Naive B cell (primary cell): ENCODE data around the gene AMN. TPM values are rescaled to one million over a fixed set of nuclear protein-coding genes. Genes with fewer than 3 reads are reported as not detected.

Experiments used
- ATAC-seq, 2 donors: fragments of 150-1000 bp; cut with Tn5 transposase; 2 replicates each; pipeline ENCODE4 v1.10.0; 2021; ENCODE audit warnings: low read depth in 2 of 2, mild to moderate bottlenecking in 2 of 2, moderate library complexity in 2 of 2
- DNase-seq: peaks from one replicate; pipeline ENCODE4 v3.0.0; 2022
- H3K27ac Mint-ChIP-seq, 6 donors: one replicate each; pipeline ENCODE4 v1.8.0; 2020 to 2022; ENCODE audit warnings: mild to moderate bottlenecking in 6 of 6, mixed read lengths in 6 of 6, moderate library complexity in 5 of 6, inconsistent platforms in 2 of 6
- H3K27me3 Mint-ChIP-seq, 3 donors: one replicate each; pipeline ENCODE4 v1.8.0; 2021 to 2022; ENCODE audit warnings: mixed read lengths in 3 of 3, mild to moderate bottlenecking in 1 of 3
- H3K36me3 Mint-ChIP-seq, 2 donors: one replicate each; pipeline ENCODE4 v1.8.0; 2020 to 2022; ENCODE audit warnings: mixed read lengths in 2 of 2, inconsistent platforms in 1 of 2, mild to moderate bottlenecking in 1 of 2
- H3K4me1 Mint-ChIP-seq, 3 donors: one replicate each; pipeline ENCODE4 v1.8.0; 2020 to 2022; ENCODE audit warnings: mixed read lengths in 3 of 3, inconsistent platforms in 1 of 3, mild to moderate bottlenecking in 1 of 3, moderate library complexity in 1 of 3
- H3K4me3 Mint-ChIP-seq, 8 donors: one replicate each; pipeline ENCODE4 v1.8.0; 2020 to 2022; ENCODE audit warnings: mild to moderate bottlenecking in 8 of 8, mixed read lengths in 8 of 8, moderate library complexity in 8 of 8, inconsistent platforms in 2 of 8
- H3K9me3 Mint-ChIP-seq, 7 donors: one replicate each; pipeline ENCODE4 v1.8.0; 2020 to 2022; ENCODE audit warnings: mixed read lengths in 7 of 7, mild to moderate bottlenecking in 5 of 7, inconsistent platforms in 2 of 7, moderate library complexity in 1 of 7
- polyA plus RNA-seq, 6 donors: library from polyadenylated mRNA; unstranded; fragments of 300-500 nt; fragmentation: Illumina TruSeq; gene quantifications; one replicate each; pipeline ENCODE4 v1.2.3, GENCODE V29; 2021; ENCODE audit warnings: low read depth in 6 of 6

AMN gene
- polyA plus RNA-seq, 6 donors from 2014 or later = 1.8 to 5.7 (median 2.4) TPM

- DNase-seq (no peak), ATAC-seq (no peak)
- H3K4me3 Mint-ChIP-seq = no peak overlapping the region
- peaks cover 0 to 3% (median 0%) of the 10 kb centered on the region in 3 donors for H3K4me1 Mint-ChIP-seq
- no peaks in the 10 kb centered on the region for H3K27me3 Mint-ChIP-seq
- peaks cover 4 to 8% of the 10 kb centered on the region in 2 donors for H3K36me3 Mint-ChIP-seq
- H3K9me3 Mint-ChIP-seq = no peaks in the 10 kb centered on the region
- H3K27ac Mint-ChIP-seq = peak overlapping the region in 1 of 6 donors; percentile 72
Measured at GRCh38 chr14:102941419-102942011, 19.1 kb downstream of the AMN start.

- Mint-ChIP-seq H3K27me3 (no peaks in the 10 kb centered on the region), H3K9me3 (no peaks in the 10 kb centered on the region), H3K27ac (no peak overlapping the region), H3K4me3 (no peak overlapping the region), H3K36me3 (peaks cover 4 to 7% of the 10 kb centered on the region in 2 donors), H3K4me1 (peaks cover 0 to 9% (median under 1%) of the 10 kb centered on the region in 3 donors)
- ATAC-seq (no peak), DNase-seq (no peak)
Measured at GRCh38 chr14:102942069-102942468, 19.6 kb downstream of the AMN start.

GRCh38 chr14:102943454-102943853 lies 21.0 kb downstream of the AMN start:
- H3K27ac Mint-ChIP-seq = peak overlapping the region in 1 of 6 donors; percentile 18

GRCh38 chr14:102943979-102944378 lies 21.5 kb downstream of the AMN start:
- Mint-ChIP-seq H3K4me1 (peaks cover 4 to 20% (median 7%) of the 10 kb centered on the region in 3 donors), H3K27ac (peak overlapping the region in 3 of 6 donors; percentile 18 to 60 (median 42)), H3K27me3 (no peaks in the 10 kb centered on the region), H3K9me3 (no peaks in the 10 kb centered on the region), H3K4me3 (peak overlapping the region in 1 of 8 donors; percentile 52), H3K36me3 (peaks cover 4 to 8% of the 10 kb centered on the region in 2 donors)
- DNase-seq (no peak), ATAC-seq (no peak)

More at GRCh38 chr14:102943454-102943853, 21.0 kb downstream of the AMN start:
- Mint-ChIP-seq H3K4me3 (no peak overlapping the region), H3K4me1 (peaks cover 0 to 15% (median 4%) of the 10 kb centered on the region in 3 donors), H3K27me3 (no peaks in the 10 kb centered on the region), H3K9me3 (no peaks in the 10 kb centered on the region), H3K36me3 (peaks cover 4 to 8% of the 10 kb centered on the region in 2 donors)
- no peak for ATAC-seq
- DNase-seq = no peak

- Mint-ChIP-seq H3K36me3 (peaks cover 4 to 8% of the 10 kb centered on the region in 2 donors), H3K4me3 (peak overlapping the region in 1 of 8 donors; percentile 29), H3K4me1 (peaks cover 11 to 27% (median 14%) of the 10 kb centered on the region in 3 donors), H3K27ac (peak overlapping the region in 4 of 6 donors; percentile 29 to 87 (median 51)), H3K9me3 (no peaks in the 10 kb centered on the region), H3K27me3 (no peaks in the 10 kb centered on the region)
- no peak for DNase-seq
- ATAC-seq = no peak
Measured at GRCh38 chr14:102944448-102945330, 22.2 kb downstream of the AMN start.

- Mint-ChIP-seq H3K36me3 (peaks cover 1 to 8% of the 10 kb centered on the region in 2 donors), H3K4me3 (no peak overlapping the region), H3K9me3 (no peaks in the 10 kb centered on the region), H3K27me3 (no peaks in the 10 kb centered on the region), H3K4me1 (peaks cover 16 to 33% (median 19%) of the 10 kb centered on the region in 3 donors), H3K27ac (peak overlapping the region in 1 of 6 donors; percentile 87)
- DNase-seq (no peak), ATAC-seq (no peak)
Measured at GRCh38 chr14:102945346-102946130, 23.1 kb downstream of the AMN start.

GRCh38 chr14:102947321-102948103 lies 25.0 kb downstream of the AMN start:
- DNase-seq (no peak), ATAC-seq (no peak)
- Mint-ChIP-seq H3K9me3 (no peaks in the 10 kb centered on the region), H3K27ac (peak overlapping the region in 5 of 6 donors; percentile 75 to 94 (median 85)), H3K27me3 (no peaks in the 10 kb centered on the region), H3K36me3 (peaks cover 0 to 8% of the 10 kb centered on the region in 2 donors), H3K4me1 (peaks cover 16 to 32% (median 19%) of the 10 kb centered on the region in 3 donors), H3K4me3 (peak overlapping the region in 3 of 8 donors; percentile 6 to 62 (median 30))

- DNase-seq = no peak
- no peak for ATAC-seq
- Mint-ChIP-seq H3K4me1 (peaks cover 16 to 32% (median 19%) of the 10 kb centered on the region in 3 donors), H3K36me3 (peaks cover 4 to 14% of the 10 kb centered on the region in 2 donors), H3K9me3 (no peaks in the 10 kb centered on the region), H3K27ac (peak overlapping the region in 5 of 6 donors; percentile 69 to 93 (median 87)), H3K27me3 (no peaks in the 10 kb centered on the region), H3K4me3 (peak overlapping the region in 6 of 8 donors; percentile 6 to 86 (median 52))
Measured at GRCh38 chr14:102948698-102949061, 26.2 kb downstream of the AMN start.

- H3K4me1 Mint-ChIP-seq = peaks cover 16 to 32% (median 19%) of the 10 kb centered on the region in 3 donors
- H3K27ac Mint-ChIP-seq = peak overlapping the region; percentile 69 to 93 (median 88)
- ATAC-seq = peak; percentile 83 to 84
- no peaks in the 10 kb centered on the region for H3K9me3 Mint-ChIP-seq
- H3K27me3 Mint-ChIP-seq = no peaks in the 10 kb centered on the region
- peak overlapping the region; percentile 6 to 86 (median 57) for H3K4me3 Mint-ChIP-seq
- DNase-seq = peak; percentile 83
- H3K36me3 Mint-ChIP-seq = peaks cover 5 to 16% of the 10 kb centered on the region in 2 donors
Measured at GRCh38 chr14:102949062-102949800, 26.8 kb downstream of the AMN start.

- ATAC-seq (peak; percentile 1 to 2), DNase-seq (no peak)
- peak overlapping the region; percentile 69 to 93 (median 87) for H3K27ac Mint-ChIP-seq
- peaks cover 16 to 32% (median 19%) of the 10 kb centered on the region in 3 donors for H3K4me1 Mint-ChIP-seq
- H3K9me3 Mint-ChIP-seq = no peaks in the 10 kb centered on the region
- H3K4me3 Mint-ChIP-seq = peak overlapping the region in 7 of 8 donors; percentile 27 to 86 (median 57)
- H3K36me3 Mint-ChIP-seq = peaks cover 5 to 16% of the 10 kb centered on the region in 2 donors
- H3K27me3 Mint-ChIP-seq = no peaks in the 10 kb centered on the region
Measured at GRCh38 chr14:102949801-102950451, 27.5 kb downstream of the AMN start.

GRCh38 chr14:102951034-102951433 lies 28.6 kb downstream of the AMN start:
- Mint-ChIP-seq H3K4me3 (peak overlapping the region in 1 of 8 donors; percentile 42), H3K9me3 (no peaks in the 10 kb centered on the region), H3K36me3 (peaks cover 11 to 16% of the 10 kb centered on the region in 2 donors), H3K4me1 (peaks cover 16 to 32% (median 19%) of the 10 kb centered on the region in 3 donors), H3K27me3 (no peaks in the 10 kb centered on the region), H3K27ac (peak overlapping the region in 2 of 6 donors; percentile 26 to 63)
- DNase-seq (no peak), ATAC-seq (no peak)
